HepG2 (cell line): Measurements from ENCODE around the gene SLC39A2. TPM values are rescaled to one million over a fixed set of nuclear protein-coding genes. Genes with fewer than 3 reads are reported as not detected.

Source experiments
- ELF1 ChIP-seq: sonication (generic); formaldehyde crosslinking; IDR thresholded peaks from 2 replicates; pipeline ENCODE4 v1.4.0; 2020; ENCODE audit warnings: missing genetic modification reagents
- ETV5 ChIP-seq: IDR thresholded peaks from 2 replicates; pipeline ENCODE4 v1.6.1; 2018; ENCODE audit warnings: missing biosample characterization, missing genetic modification reagents, inconsistent platforms, borderline replicate concordance
- FOXC1 ChIP-seq: sonication (generic); formaldehyde crosslinking; IDR thresholded peaks from 2 replicates; pipeline ENCODE4 v1.8.0; 2022; ENCODE audit warnings: mild to moderate bottlenecking, missing genetic modification reagents, borderline replicate concordance
- HES4 ChIP-seq: sonication (generic); formaldehyde crosslinking; IDR thresholded peaks from 2 replicates; pipeline ENCODE4 v1.9.0; 2021; ENCODE audit warnings: mild to moderate bottlenecking, missing genetic modification reagents, borderline replicate concordance
- HMGA1 ChIP-seq: sonication (generic); formaldehyde crosslinking; conservative IDR thresholded peaks from 2 replicates; pipeline ENCODE4 v1.4.0; 2020; ENCODE audit warnings: missing genetic modification reagents
- HNF4G ChIP-seq, 2 experiments: sonication (generic) in 1 of 2; formaldehyde crosslinking in 1 of 2; IDR thresholded peaks; 2 replicates each; pipeline versions ENCODE4 v1.4.0 to v1.6.1; 2011 to 2020; ENCODE audit warnings: borderline replicate concordance in 2 of 2, low read depth in 2 of 2, mild to moderate bottlenecking in 2 of 2, low read length in 1 of 2, missing genetic modification reagents in 1 of 2, moderate library complexity in 1 of 2
- IKZF5 ChIP-seq: IDR thresholded peaks from 2 replicates; pipeline ENCODE4 v1.6.1; 2018; ENCODE audit warnings: missing genetic modification reagents, mild to moderate bottlenecking, missing compliant biosample characterization
- NFKB2 ChIP-seq: sonication (generic); formaldehyde crosslinking; IDR thresholded peaks from 2 replicates; pipeline ENCODE4 v1.4.0; 2020; ENCODE audit warnings: missing genetic modification reagents, borderline replicate concordance
- PAWR ChIP-seq: sonication (generic); formaldehyde crosslinking; IDR thresholded peaks from 2 replicates; pipeline ENCODE4 v1.4.0; 2020; ENCODE audit warnings: missing genetic modification reagents, mild to moderate bottlenecking, borderline replicate concordance
- PPARG ChIP-seq: conservative IDR thresholded peaks from 2 replicates; pipeline ENCODE4 v1.6.1; 2016; ENCODE audit warnings: missing biosample characterization, missing genetic modification reagents
- RARA ChIP-seq: IDR thresholded peaks from 2 replicates; pipeline ENCODE4 v1.6.1; 2016; ENCODE audit warnings: missing genetic modification reagents, missing compliant biosample characterization
- SALL1 ChIP-seq: sonication (generic); formaldehyde crosslinking; IDR thresholded peaks from 2 replicates; pipeline ENCODE4 v1.8.0; 2022; ENCODE audit warnings: mild to moderate bottlenecking, missing genetic modification reagents
- SAP130 ChIP-seq: IDR thresholded peaks from 2 replicates; pipeline ENCODE4 v1.6.1; 2016; ENCODE audit warnings: low read depth
- SMAD3 ChIP-seq: sonication (generic); formaldehyde crosslinking; IDR thresholded peaks from 2 replicates; pipeline ENCODE4 v1.4.0; 2020; ENCODE audit warnings: missing genetic modification reagents
- SMC3 ChIP-seq: IDR thresholded peaks from 2 replicates; pipeline ENCODE4 v1.6.1; 2011; ENCODE audit warnings: low read length, improper control_type of control experiment
- TCF7L2 ChIP-seq: IDR thresholded peaks from 2 replicates; pipeline ENCODE4 v1.6.1; 2011; ENCODE audit warnings: mild to moderate bottlenecking, low read depth, low read length, moderate library complexity
- TMF1 ChIP-seq: sonication (generic); formaldehyde crosslinking; IDR thresholded peaks from 2 replicates; pipeline ENCODE4 v1.8.1; 2022; ENCODE audit warnings: low read depth, missing genetic modification reagents
- ZFP82 ChIP-seq: sonication (generic); formaldehyde crosslinking; IDR thresholded peaks from 2 replicates; pipeline ENCODE4 v1.5.1; 2020; ENCODE audit warnings: mild to moderate bottlenecking, missing genetic modification reagents, borderline replicate concordance
- ZNF160 ChIP-seq: sonication (generic); formaldehyde crosslinking; IDR thresholded peaks from 2 replicates; pipeline ENCODE4 v1.8.0; 2022; ENCODE audit warnings: mild to moderate bottlenecking, inconsistent platforms, missing genetic modification reagents
- ZNF549 ChIP-seq: sonication (generic); formaldehyde crosslinking; IDR thresholded peaks from 2 replicates; pipeline ENCODE4 v1.5.0; 2020; ENCODE audit warnings: missing genetic modification reagents
- ZNF615 ChIP-seq: sonication (generic); formaldehyde crosslinking; IDR thresholded peaks from 2 replicates; pipeline ENCODE4 v1.5.0; 2020; ENCODE audit warnings: mild to moderate bottlenecking, missing genetic modification reagents, borderline replicate concordance
- ZNF619 ChIP-seq: sonication (generic); formaldehyde crosslinking; IDR thresholded peaks from 2 replicates; pipeline ENCODE4 v1.4.0; 2020; ENCODE audit warnings: mild to moderate bottlenecking, missing genetic modification reagents
- ZXDC ChIP-seq: sonication (generic); formaldehyde crosslinking; IDR thresholded peaks from 2 replicates; pipeline ENCODE4 v1.5.0; 2020; ENCODE audit warnings: mild to moderate bottlenecking, missing genetic modification reagents
- polyA plus RNA-seq, 8 experiments: library from polyadenylated mRNA; depleted of rRNA in 3 of 8; stranded (reverse) in 7 of 8; unstranded in 1 of 8; fragments of >200 nt; fragmentation: Illumina TruSeq in 4 of 8; extraction: Trizol in 4 of 8; gene quantifications; 2 replicates each; pipeline versions ENCODE4 v1.2.1 to v1.2.3, GENCODE V29; 2011 to 2016; ENCODE audit warnings: low read depth in 4 of 8, missing spikeins in 1 of 8, mixed read lengths in 1 of 8; ENCODE audit not compliant: insufficient read depth in 1 of 8
- total RNA-seq, 5 experiments: library from RNA; depleted of rRNA; stranded (reverse); fragments of >200 nt; fragmentation: Illumina TruSeq; extraction: Trizol; gene quantifications; 2 replicates each; pipeline ENCODE4 v1.2.3, GENCODE V29; 2016; ENCODE audit warnings: low read depth in 1 of 5
- TF ChIP-seq, protein P1 (sequence below): sonication (generic); formaldehyde crosslinking; IDR thresholded peaks from 2 replicates; pipeline ENCODE4 v1.5.0; 2020; ENCODE audit warnings: missing genetic modification reagents
- TF ChIP-seq, protein P2 (sequence below): sonication (generic); formaldehyde crosslinking; IDR thresholded peaks from 2 replicates; pipeline ENCODE4 v1.5.0; 2020; ENCODE audit warnings: missing genetic modification reagents

SLC39A2 gene
- total and polyA plus RNA-seq, 2 of the 13 experiments (the other 11 are each of a cell fraction or from before 2014, with no cell fraction given): 0.08 to 0.11 TPM

DNA sequence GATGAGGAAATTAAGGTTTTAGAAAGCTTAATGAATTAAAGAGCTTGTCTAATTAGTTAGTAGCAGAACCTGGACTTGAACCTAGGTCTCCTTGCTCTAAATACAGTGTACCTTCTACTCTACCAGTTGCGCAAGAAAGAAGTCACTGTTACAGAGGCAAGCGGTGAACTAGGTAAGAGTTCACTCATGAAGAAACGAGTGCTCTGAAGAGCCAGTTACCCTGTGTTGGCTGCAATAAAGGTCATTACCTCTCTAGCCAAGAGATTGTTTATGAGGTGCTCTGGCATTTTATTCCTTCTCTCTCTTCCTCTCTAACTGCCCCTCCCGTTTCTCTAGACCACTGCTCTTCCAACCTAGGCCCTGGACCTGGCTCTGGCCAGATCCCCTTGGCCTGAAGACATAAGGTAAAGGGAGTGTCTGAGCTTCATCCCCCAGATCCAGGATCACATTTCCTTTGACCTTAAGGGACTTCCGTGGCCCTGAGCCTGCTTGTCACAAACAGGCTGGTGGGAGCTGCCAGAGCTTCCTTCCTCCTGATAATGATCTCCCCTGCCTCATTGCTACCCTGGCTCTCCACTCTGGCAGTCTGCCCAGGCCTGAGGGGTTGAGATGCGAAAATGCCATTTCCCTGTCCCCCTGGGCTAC, 45.0 kb downstream of the SLC39A2 start (continued):
- TF ChIP-seq TCF7L2 (no peak), NFKB2 (CRISPR knock-in tag) (0 out of 2 replicates have a peak, but pooled peaks have one; percentile 33), ZFP82 (CRISPR knock-in tag) (no peak), SMC3 (peak; percentile 57; the same call in 1 of the 2 replicates), SAP130 (CRISPR knock-in tag) (peak; percentile 55), HES4 (CRISPR knock-in tag) (no peak), RARA (CRISPR knock-in tag) (peak; percentile 81), ZNF549 (no peak), HMGA1 (CRISPR knock-in tag) (no peak), ZNF619 (CRISPR knock-in tag) (no peak), ZXDC (CRISPR knock-in tag) (no peak), TMF1 (CRISPR knock-in tag) (no peak), ZNF160 (CRISPR knock-in tag) (0 out of 2 replicates have a peak, but pooled peaks have one; percentile 39), ZNF615 (CRISPR knock-in tag) (no peak), ETV5 (CRISPR knock-in tag) (peak; percentile 41; the same call in 1 of the 2 replicates), ELF1 (CRISPR knock-in tag) (0 out of 2 replicates have a peak, but pooled peaks have one; percentile 39), SMAD3 (CRISPR knock-in tag) (0 out of 2 replicates have a peak, but pooled peaks have one; percentile 29), FOXC1 (CRISPR knock-in tag) (no peak), HNF4G (IDR thresholded peaks at IDR 0.05; ENCODE audit: borderline replicate concordance, low read depth, low read length) (peak; percentile 32; the same call in 1 of the 2 replicates), HNF4G (CRISPR knock-in tag; IDR thresholded peaks at IDR 0.05; ENCODE audit: borderline replicate concordance, low read depth) (no peak; the same call in 1 of the 2 replicates), PAWR (CRISPR knock-in tag) (no peak), PPARG (CRISPR knock-in tag) (peak; percentile 100), SALL1 (CRISPR knock-in tag) (peak; percentile 67), IKZF5 (CRISPR knock-in tag) (peak; percentile 57)
- TF ChIP-seq, protein P1, sequence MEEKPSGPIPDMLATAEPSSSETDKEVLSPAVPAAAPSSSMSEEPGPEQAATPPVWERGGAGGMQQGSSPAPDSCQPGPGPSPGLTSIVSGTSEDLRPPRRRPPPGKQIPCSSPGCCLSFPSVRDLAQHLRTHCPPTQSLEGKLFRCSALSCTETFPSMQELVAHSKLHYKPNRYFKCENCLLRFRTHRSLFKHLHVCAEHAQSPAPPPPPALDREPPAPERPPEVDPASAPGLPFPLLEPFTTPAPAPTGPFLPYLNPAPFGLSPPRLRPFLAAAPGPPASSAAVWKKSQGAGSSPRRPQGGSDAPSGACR (CRISPR knock-in tag): 0 out of 2 replicates have a peak, but pooled peaks have one; percentile 29
- TF ChIP-seq, protein P2, sequence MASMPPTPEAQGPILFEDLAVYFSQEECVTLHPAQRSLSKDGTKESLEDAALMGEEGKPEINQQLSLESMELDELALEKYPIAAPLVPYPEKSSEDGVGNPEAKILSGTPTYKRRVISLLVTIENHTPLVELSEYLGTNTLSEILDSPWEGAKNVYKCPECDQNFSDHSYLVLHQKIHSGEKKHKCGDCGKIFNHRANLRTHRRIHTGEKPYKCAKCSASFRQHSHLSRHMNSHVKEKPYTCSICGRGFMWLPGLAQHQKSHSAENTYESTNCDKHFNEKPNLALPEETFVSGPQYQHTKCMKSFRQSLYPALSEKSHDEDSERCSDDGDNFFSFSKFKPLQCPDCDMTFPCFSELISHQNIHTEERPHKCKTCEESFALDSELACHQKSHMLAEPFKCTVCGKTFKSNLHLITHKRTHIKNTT: no peak
